CD14-positive monocyte (primary cell): ENCODE data around the gene ISM2. TPM values are rescaled to one million over a fixed set of nuclear protein-coding genes. Genes with fewer than 3 reads are reported as not detected.
A peak's percentile ranks its signal among the peaks of the same experiment; 100 is the strongest.

ENCODE experiments used
- DNase-seq, 3 donors: peaks; one replicate each; pipeline ENCODE4 v3.0.0-alpha.2; 2011 to 2022
- H2AFZ ChIP-seq: 2 replicates; pipeline ENCODE4 v1.6.0; 2012; ENCODE audit warnings: mild to moderate bottlenecking, low read depth, low read length, inconsistent platforms; ENCODE audit not compliant: insufficient read depth, poor library complexity, severe bottlenecking
- H3K27ac ChIP-seq, 2 donors: 1 replicate in 1 of 2; 2 replicates in 1 of 2; pipeline ENCODE4 v1.5.1; 2012 to 2013; ENCODE audit warnings: low read length in 2 of 2, control low read depth in 1 of 2, inconsistent platforms in 1 of 2, low read depth in 1 of 2, mild to moderate bottlenecking in 1 of 2
- H3K27me3 ChIP-seq, 2 donors: one replicate each; pipeline versions ENCODE4 v1.6.0 to v1.6.1; 2011 to 2013; ENCODE audit warnings: low read length in 2 of 2; ENCODE audit not compliant: control insufficient read depth in 2 of 2, insufficient read depth in 2 of 2
- H3K36me3 ChIP-seq, 2 donors: replicated peaks in 1 of 2; 1 replicate in 1 of 2; 2 replicates in 1 of 2; pipeline versions ENCODE4 v1.5.1 to v1.6.1; 2012 to 2013; ENCODE audit warnings: low read length in 2 of 2, control low read depth in 1 of 2, inconsistent platforms in 1 of 2, mild to moderate bottlenecking in 1 of 2; ENCODE audit not compliant: insufficient read depth in 2 of 2, control insufficient read depth in 1 of 2
- H3K4me1 ChIP-seq, 2 donors: 1 replicate in 1 of 2; 2 replicates in 1 of 2; pipeline versions ENCODE4 v1.5.1 to v1.6.1; 2012 to 2013; ENCODE audit warnings: low read length in 2 of 2, control low read depth in 1 of 2, inconsistent platforms in 1 of 2, mild to moderate bottlenecking in 1 of 2, moderate library complexity in 1 of 2; ENCODE audit not compliant: insufficient read depth in 2 of 2, control insufficient read depth in 1 of 2
- H3K4me2 ChIP-seq: replicated peaks from 2 replicates; pipeline ENCODE3; 2012; ENCODE audit warnings: low read length, moderate library complexity, mild to moderate bottlenecking; ENCODE audit not compliant: poor library complexity, severe bottlenecking; ENCODE audit errors: extremely low read depth
- H3K4me3 ChIP-seq, 3 experiments: fragments of 200-600 bp in 1 of 3; sonication (generic) in 1 of 3; replicated peaks in 1 of 3; 1 replicate in 2 of 3; 2 replicates in 1 of 3; pipeline ENCODE4 v1.5.1; 2011 to 2013; ENCODE audit warnings: low read length in 3 of 3, mild to moderate bottlenecking in 3 of 3, control low read depth in 2 of 3, low read depth in 2 of 3, inconsistent platforms in 1 of 3, moderate library complexity in 1 of 3
- H3K79me2 ChIP-seq: 2 replicates; pipeline ENCODE4 v1.6.0; 2012; ENCODE audit warnings: mild to moderate bottlenecking, control low read depth, inconsistent platforms, low read length, moderate library complexity; ENCODE audit not compliant: insufficient read depth
- H3K9ac ChIP-seq: 2 replicates; pipeline ENCODE4 v1.6.0; 2017; ENCODE audit warnings: low read length, mild to moderate bottlenecking; ENCODE audit not compliant: insufficient read depth, poor library complexity, severe bottlenecking
- H3K9me3 ChIP-seq, 2 donors: replicated peaks in 1 of 2; 1 replicate in 1 of 2; 2 replicates in 1 of 2; pipeline versions ENCODE4 v1.5.1 to v1.6.1; 2012 to 2013; ENCODE audit warnings: low read length in 2 of 2, control low read depth in 1 of 2; ENCODE audit not compliant: control insufficient read depth in 1 of 2, insufficient read depth in 1 of 2
- H4K20me1 ChIP-seq: 2 replicates; pipeline ENCODE4 v1.6.0; 2012; ENCODE audit warnings: mild to moderate bottlenecking, low read length, control low read depth, moderate library complexity; ENCODE audit not compliant: insufficient read depth
- H3K27ac Mint-ChIP-seq, 7 donors: one replicate each; pipeline ENCODE4 v1.8.0; 2020; ENCODE audit warnings: mild to moderate bottlenecking in 7 of 7, mixed read lengths in 7 of 7, moderate library complexity in 6 of 7, inconsistent platforms in 2 of 7
- H3K27me3 Mint-ChIP-seq, 3 donors: one replicate each; pipeline ENCODE4 v1.8.0; 2021 to 2022; ENCODE audit warnings: low read depth in 3 of 3, mild to moderate bottlenecking in 3 of 3, mixed read lengths in 3 of 3, moderate library complexity in 3 of 3, inconsistent platforms in 1 of 3
- H3K36me3 Mint-ChIP-seq, 2 donors: one replicate each; pipeline ENCODE4 v1.8.0; 2020; ENCODE audit warnings: mixed read lengths in 2 of 2, inconsistent platforms in 1 of 2, mild to moderate bottlenecking in 1 of 2
- H3K4me1 Mint-ChIP-seq: one replicate; pipeline ENCODE4 v1.8.0; 2020; ENCODE audit warnings: mild to moderate bottlenecking, mixed read lengths
- H3K4me3 Mint-ChIP-seq, 2 donors: one replicate each; pipeline ENCODE4 v1.8.0; 2020; ENCODE audit warnings: mild to moderate bottlenecking in 2 of 2, mixed read lengths in 2 of 2, moderate library complexity in 1 of 2
- H3K9me3 Mint-ChIP-seq, 7 donors: one replicate each; pipeline ENCODE4 v1.8.0; 2020 to 2022; ENCODE audit warnings: mixed read lengths in 7 of 7, mild to moderate bottlenecking in 6 of 7, moderate library complexity in 6 of 7, inconsistent platforms in 2 of 7
- WGBS: methylation state at CpG from one replicate; pipeline ENCODE4 v1.1.5; 2013; ENCODE audit warnings: missing lambda C conversion rate; ENCODE audit not compliant: insufficient coverage; 5-methylcytosine and 5-hydroxymethylcytosine counted together
- intact Hi-C, 2 donors: fragments of 100-400 bp; cut with micrococcal nuclease; formaldehyde crosslinking; loops; one replicate each; pipeline versions ENCODE4 v1.15.0 to v1.15.1; 2023
- polyA plus RNA-seq, 3 donors: library from polyadenylated mRNA; depleted of rRNA in 1 of 3; unstranded in 2 of 3; stranded (reverse) in 1 of 3; fragments of 300-500 nt in 2 of 3; fragments of >200 nt in 1 of 3; fragmentation: Illumina TruSeq in 2 of 3; gene quantifications; 1 replicate in 2 of 3; 2 replicates in 1 of 3; pipeline ENCODE4 v1.2.3, GENCODE V29; 2012 to 2021
- TF ChIP-seq, protein P1 (sequence below): fragments of 200-600 bp; IDR thresholded peaks from one replicate; pipeline ENCODE4 v1.8.0; 2022; ENCODE audit warnings: antibody characterized with exemption, mild to moderate bottlenecking

ISM2 gene
- polyA plus RNA-seq, 3 donors: not detected

GRCh38 chr14:77526266-77526665 lies 27.6 kb upstream of the ISM2 start:
- Mint-ChIP-seq H3K9me3 (no peaks in the 10 kb centered on the region), H3K4me3 (no peak overlapping the region), H3K27ac (peak overlapping the region in 1 of 7 donors; percentile 4), H3K27me3 (no peaks in the 10 kb centered on the region), H3K4me1 (no peaks in the 10 kb centered on the region), H3K36me3 (peaks cover 38 to 68% of the 10 kb centered on the region in 2 donors)
- peaks cover 93% of the 10 kb centered on the region for H4K20me1 ChIP-seq
- intact Hi-C loops: loop anchor here in 1 of 2 donors (10.0 kb wide), 1 partner anchor 61 kb away; no protein-coding TSS in a partner anchor
- H3K36me3 ChIP-seq: peaks cover 28 to 75% of the 10 kb centered on the region in 2 donors
- peaks cover 47% of the 10 kb centered on the region for H3K79me2 ChIP-seq
- H3K27me3 ChIP-seq: no peaks in the 10 kb centered on the region
- no peaks in the 10 kb centered on the region for H3K9me3 ChIP-seq
- H2AFZ ChIP-seq: no peak overlapping the region
- no peaks in the 10 kb centered on the region for H3K4me1 ChIP-seq
- H3K9ac ChIP-seq: no peak overlapping the region
- no peak overlapping the region for H3K4me3 ChIP-seq
- no peak overlapping the region for H3K4me2 ChIP-seq
- no CpG with 5 or more reads among the region's 1 CpG for WGBS
- DNase-seq: no peak
- TF ChIP-seq, protein P1, sequence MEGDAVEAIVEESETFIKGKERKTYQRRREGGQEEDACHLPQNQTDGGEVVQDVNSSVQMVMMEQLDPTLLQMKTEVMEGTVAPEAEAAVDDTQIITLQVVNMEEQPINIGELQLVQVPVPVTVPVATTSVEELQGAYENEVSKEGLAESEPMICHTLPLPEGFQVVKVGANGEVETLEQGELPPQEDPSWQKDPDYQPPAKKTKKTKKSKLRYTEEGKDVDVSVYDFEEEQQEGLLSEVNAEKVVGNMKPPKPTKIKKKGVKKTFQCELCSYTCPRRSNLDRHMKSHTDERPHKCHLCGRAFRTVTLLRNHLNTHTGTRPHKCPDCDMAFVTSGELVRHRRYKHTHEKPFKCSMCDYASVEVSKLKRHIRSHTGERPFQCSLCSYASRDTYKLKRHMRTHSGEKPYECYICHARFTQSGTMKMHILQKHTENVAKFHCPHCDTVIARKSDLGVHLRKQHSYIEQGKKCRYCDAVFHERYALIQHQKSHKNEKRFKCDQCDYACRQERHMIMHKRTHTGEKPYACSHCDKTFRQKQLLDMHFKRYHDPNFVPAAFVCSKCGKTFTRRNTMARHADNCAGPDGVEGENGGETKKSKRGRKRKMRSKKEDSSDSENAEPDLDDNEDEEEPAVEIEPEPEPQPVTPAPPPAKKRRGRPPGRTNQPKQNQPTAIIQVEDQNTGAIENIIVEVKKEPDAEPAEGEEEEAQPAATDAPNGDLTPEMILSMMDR: no peak
- H3K27ac ChIP-seq: no peak overlapping the region

DNA sequence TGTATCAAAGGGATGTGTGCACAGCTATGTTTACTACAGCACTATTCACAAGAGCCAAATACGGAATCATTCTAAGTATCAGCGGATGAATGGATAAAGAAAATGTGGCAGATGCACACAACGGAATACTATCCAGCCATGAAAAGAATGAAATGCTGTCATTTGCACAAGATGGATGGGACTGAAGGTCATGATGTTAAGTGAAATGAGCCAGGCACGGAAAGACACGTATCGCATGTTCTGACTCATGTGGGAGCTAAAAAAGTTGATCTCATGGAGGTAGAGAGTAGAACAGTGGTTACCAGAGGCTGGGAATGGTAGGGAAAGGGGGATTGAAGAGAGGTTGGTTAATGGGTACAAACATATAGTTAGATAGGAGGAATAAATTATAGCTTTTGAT lies 25.9 kb upstream of the ISM2 start:
- no peak overlapping the region for H3K4me3 ChIP-seq
- peaks cover 95% of the 10 kb centered on the region for H4K20me1 ChIP-seq
- DNase-seq: no peak
- intact Hi-C loops: loop anchor here in 1 of 2 donors (10.0 kb wide), 1 partner anchor 60 kb away; no protein-coding TSS in a partner anchor
- Mint-ChIP-seq H3K4me3 (no peak overlapping the region), H3K36me3 (peaks cover 44 to 74% of the 10 kb centered on the region in 2 donors), H3K9me3 (no peaks in the 10 kb centered on the region), H3K27ac (peak overlapping the region in 3 of 7 donors; percentile 2 to 76 (median 75)), H3K4me1 (no peaks in the 10 kb centered on the region), H3K27me3 (no peaks in the 10 kb centered on the region)
- no peaks in the 10 kb centered on the region for H3K4me1 ChIP-seq
- peak overlapping the region in 1 of 2 donors; percentile 8 for H3K27ac ChIP-seq
- TF ChIP-seq, protein P1: no peak
- H3K36me3 ChIP-seq: peaks cover 41 to 83% of the 10 kb centered on the region in 2 donors
- no peak overlapping the region for H3K4me2 ChIP-seq
- H3K27me3 ChIP-seq: no peaks in the 10 kb centered on the region
- H3K9ac ChIP-seq: no peak overlapping the region
- peaks cover 42% of the 10 kb centered on the region for H3K79me2 ChIP-seq
- WGBS: 80% methylated on average over 5 of the region's 6 CpGs
- no peaks in the 10 kb centered on the region for H3K9me3 ChIP-seq
- no peak overlapping the region for H2AFZ ChIP-seq
